Panc1 (cell line): ENCODE results near the gene CACNA2D4. TPM values are rescaled to one million over a fixed set of nuclear protein-coding genes. Genes with fewer than 3 reads are reported as not detected.

ENCODE experiments used
- ATAC-seq: fragments of 200-7000 bp; cut with Tn5 transposase; 2 replicates; pipeline ENCODE4 v1.9.1; 2020; ENCODE audit warnings: mild to moderate bottlenecking, moderate library complexity
- BruUV-seq: library from RNA; stranded (reverse); fragments of 400-500 nt; replicated peaks from 2 replicates; lab custom pipeline; 2021; lab: Mats Ljungman, UMichigan
- CTCF ChIA-PET: fragments of 300-600 bp; sonication (Branson Sonifier 250); formaldehyde crosslinking; loops from one replicate; lab custom pipeline; 2022; ENCODE audit warnings: antibody characterized with exemption; lab: Charles Lee
- POLR2A ChIA-PET: fragments of 300-600 bp; sonication (Branson Sonifier 250); formaldehyde crosslinking; loops from one replicate; lab custom pipeline; 2022; ENCODE audit warnings: antibody characterized with exemption; lab: Charles Lee
- DNase-seq: peaks from one replicate; pipeline ENCODE4 v3.0.0-alpha.2; 2010; ENCODE audit warnings: low read depth, low spot score
- H3K27ac ChIP-seq: 2 replicates; pipeline ENCODE4 v1.5.1; 2011; ENCODE audit warnings: mild to moderate bottlenecking, low read length, inconsistent platforms
- H3K27me3 ChIP-seq: fragments of 200-500 bp; sonication (Bioruptor generic); 2 replicates; pipeline ENCODE4 v1.6.0; 2014; ENCODE audit warnings: low read length, inconsistent platforms; ENCODE audit not compliant: control insufficient read depth, insufficient read depth
- H3K36me3 ChIP-seq: fragments of 200-500 bp; sonication (Bioruptor generic); 2 replicates; pipeline ENCODE4 v1.5.1; 2014; ENCODE audit warnings: inconsistent platforms, mild to moderate bottlenecking, low read length, moderate library complexity; ENCODE audit not compliant: control insufficient read depth, insufficient read depth
- H3K4me1 ChIP-seq: 2 replicates; pipeline ENCODE4 v1.5.1; 2011; ENCODE audit warnings: inconsistent platforms, mild to moderate bottlenecking, low read length, moderate library complexity; ENCODE audit not compliant: control insufficient read depth, insufficient read depth
- H3K4me3 ChIP-seq, 2 experiments: 2 replicates each; pipeline ENCODE4 v1.5.1; 2011 to 2012; ENCODE audit warnings: low read depth in 2 of 2, low read length in 2 of 2, mild to moderate bottlenecking in 2 of 2, inconsistent platforms in 1 of 2, moderate library complexity in 1 of 2
- H3K9me3 ChIP-seq: fragments of 200-500 bp; sonication (Bioruptor generic); 2 replicates; pipeline ENCODE4 v1.5.1; 2014; ENCODE audit warnings: low read depth, mild to moderate bottlenecking, inconsistent platforms, low read length, moderate library complexity; ENCODE audit not compliant: control insufficient read depth, insufficient read depth
- POLR2AphosphoS5 ChIP-seq: IDR thresholded peaks from 2 replicates; pipeline ENCODE4 v1.6.1; 2012; ENCODE audit warnings: mild to moderate bottlenecking, low read depth, low read length, moderate library complexity
- SIN3A ChIP-seq: IDR thresholded peaks from 2 replicates; pipeline ENCODE4 v1.6.1; 2012; ENCODE audit warnings: low read depth, mild to moderate bottlenecking, low read length, moderate library complexity, borderline replicate concordance; ENCODE audit not compliant: insufficient read depth
- TCF7L2 ChIP-seq: IDR thresholded peaks from 2 replicates; pipeline ENCODE4 v1.6.1; 2011; ENCODE audit warnings: mild to moderate bottlenecking, low read depth, low read length, inconsistent platforms
- in situ Hi-C: cut with HindIII; loops from 2 replicates; pipeline ENCODE4 v1.10.0; 2016; ENCODE audit warnings: low sequenced_read_pairs, low pct_unique_long_range_greater_than_20kb
- intact Hi-C: fragments of 100-400 bp; cut with micrococcal nuclease; formaldehyde crosslinking; loops from one replicate; pipeline ENCODE4 v1.10.0; 2022; ENCODE audit not compliant: unreplicated experiment
- total RNA-seq: library from RNA; stranded (reverse); gene quantifications from one replicate; pipeline ENCODE4 v1.2.1, GENCODE V29; 2021; ENCODE audit not compliant: unreplicated experiment
- TF ChIP-seq, protein P1 (sequence below), 2 experiments: IDR thresholded peaks; 2 replicates each; pipeline ENCODE4 v1.6.1; 2011 to 2012; ENCODE audit warnings: low read depth in 2 of 2, control low read depth in 1 of 2, low read length in 1 of 2, mild to moderate bottlenecking in 1 of 2, moderate library complexity in 1 of 2; ENCODE audit not compliant: insufficient read depth in 1 of 2
- TF ChIP-seq, protein P2 (sequence below): fragments of 450-650 bp; IDR thresholded peaks from 2 replicates; pipeline ENCODE4 v1.5.1; 2017; ENCODE audit warnings: mild to moderate bottlenecking

CACNA2D4 gene
- total RNA-seq, 1 experiment from 2014 or later, result 0.15 TPM

DNA sequence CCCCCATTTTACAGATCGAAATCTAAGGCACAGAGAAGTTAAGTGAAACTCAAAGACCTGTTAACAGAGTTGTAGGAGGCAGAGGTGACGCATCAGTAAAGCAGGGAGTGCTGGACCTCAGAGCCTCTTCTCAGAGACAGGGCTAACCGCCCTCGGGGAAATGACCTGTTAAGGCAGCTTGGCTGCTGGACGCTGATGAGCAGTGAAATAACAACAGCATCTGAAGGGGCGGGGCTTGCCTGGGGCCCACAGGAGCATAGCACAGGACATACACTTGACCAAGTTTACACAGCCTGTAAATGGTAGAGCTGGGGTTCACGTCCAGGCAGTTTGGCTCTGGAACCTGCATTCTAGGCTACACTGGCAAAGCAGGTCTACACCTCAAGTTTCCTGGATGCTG lies 58.8 kb downstream of the CACNA2D4 start:
- Histone ChIP-seq H3K9me3 (no peaks in the 10 kb centered on the region), H3K27me3 (no peaks in the 10 kb centered on the region), H3K27ac (no peak overlapping the region), H3K4me3 (no peak overlapping the region), H3K4me1 (no peaks in the 10 kb centered on the region), H3K36me3 (no peaks in the 10 kb centered on the region)
- DNase-seq (no peak), ATAC-seq (no peak)
- TF ChIP-seq SIN3A, result no peak
- TF ChIP-seq TCF7L2, result no peak
- TF ChIP-seq POLR2AphosphoS5, result no peak
- TF ChIP-seq, protein P1, sequence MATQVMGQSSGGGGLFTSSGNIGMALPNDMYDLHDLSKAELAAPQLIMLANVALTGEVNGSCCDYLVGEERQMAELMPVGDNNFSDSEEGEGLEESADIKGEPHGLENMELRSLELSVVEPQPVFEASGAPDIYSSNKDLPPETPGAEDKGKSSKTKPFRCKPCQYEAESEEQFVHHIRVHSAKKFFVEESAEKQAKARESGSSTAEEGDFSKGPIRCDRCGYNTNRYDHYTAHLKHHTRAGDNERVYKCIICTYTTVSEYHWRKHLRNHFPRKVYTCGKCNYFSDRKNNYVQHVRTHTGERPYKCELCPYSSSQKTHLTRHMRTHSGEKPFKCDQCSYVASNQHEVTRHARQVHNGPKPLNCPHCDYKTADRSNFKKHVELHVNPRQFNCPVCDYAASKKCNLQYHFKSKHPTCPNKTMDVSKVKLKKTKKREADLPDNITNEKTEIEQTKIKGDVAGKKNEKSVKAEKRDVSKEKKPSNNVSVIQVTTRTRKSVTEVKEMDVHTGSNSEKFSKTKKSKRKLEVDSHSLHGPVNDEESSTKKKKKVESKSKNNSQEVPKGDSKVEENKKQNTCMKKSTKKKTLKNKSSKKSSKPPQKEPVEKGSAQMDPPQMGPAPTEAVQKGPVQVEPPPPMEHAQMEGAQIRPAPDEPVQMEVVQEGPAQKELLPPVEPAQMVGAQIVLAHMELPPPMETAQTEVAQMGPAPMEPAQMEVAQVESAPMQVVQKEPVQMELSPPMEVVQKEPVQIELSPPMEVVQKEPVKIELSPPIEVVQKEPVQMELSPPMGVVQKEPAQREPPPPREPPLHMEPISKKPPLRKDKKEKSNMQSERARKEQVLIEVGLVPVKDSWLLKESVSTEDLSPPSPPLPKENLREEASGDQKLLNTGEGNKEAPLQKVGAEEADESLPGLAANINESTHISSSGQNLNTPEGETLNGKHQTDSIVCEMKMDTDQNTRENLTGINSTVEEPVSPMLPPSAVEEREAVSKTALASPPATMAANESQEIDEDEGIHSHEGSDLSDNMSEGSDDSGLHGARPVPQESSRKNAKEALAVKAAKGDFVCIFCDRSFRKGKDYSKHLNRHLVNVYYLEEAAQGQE (IDR thresholded peaks at IDR 0.05; ENCODE audit: insufficient read depth in 1 of 2, low read depth in 2 of 2, low read length in 1 of 2), result no peak
- TF ChIP-seq, protein P2, sequence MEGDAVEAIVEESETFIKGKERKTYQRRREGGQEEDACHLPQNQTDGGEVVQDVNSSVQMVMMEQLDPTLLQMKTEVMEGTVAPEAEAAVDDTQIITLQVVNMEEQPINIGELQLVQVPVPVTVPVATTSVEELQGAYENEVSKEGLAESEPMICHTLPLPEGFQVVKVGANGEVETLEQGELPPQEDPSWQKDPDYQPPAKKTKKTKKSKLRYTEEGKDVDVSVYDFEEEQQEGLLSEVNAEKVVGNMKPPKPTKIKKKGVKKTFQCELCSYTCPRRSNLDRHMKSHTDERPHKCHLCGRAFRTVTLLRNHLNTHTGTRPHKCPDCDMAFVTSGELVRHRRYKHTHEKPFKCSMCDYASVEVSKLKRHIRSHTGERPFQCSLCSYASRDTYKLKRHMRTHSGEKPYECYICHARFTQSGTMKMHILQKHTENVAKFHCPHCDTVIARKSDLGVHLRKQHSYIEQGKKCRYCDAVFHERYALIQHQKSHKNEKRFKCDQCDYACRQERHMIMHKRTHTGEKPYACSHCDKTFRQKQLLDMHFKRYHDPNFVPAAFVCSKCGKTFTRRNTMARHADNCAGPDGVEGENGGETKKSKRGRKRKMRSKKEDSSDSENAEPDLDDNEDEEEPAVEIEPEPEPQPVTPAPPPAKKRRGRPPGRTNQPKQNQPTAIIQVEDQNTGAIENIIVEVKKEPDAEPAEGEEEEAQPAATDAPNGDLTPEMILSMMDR, result no peak
- CTCF ChIA-PET, result no interaction called here
- intact Hi-C loops, result no loop called here
- POLR2A ChIA-PET, result no interaction called here
- BruUV-seq, result no TSS peak
- in situ Hi-C loops, result no loop called here

DNA sequence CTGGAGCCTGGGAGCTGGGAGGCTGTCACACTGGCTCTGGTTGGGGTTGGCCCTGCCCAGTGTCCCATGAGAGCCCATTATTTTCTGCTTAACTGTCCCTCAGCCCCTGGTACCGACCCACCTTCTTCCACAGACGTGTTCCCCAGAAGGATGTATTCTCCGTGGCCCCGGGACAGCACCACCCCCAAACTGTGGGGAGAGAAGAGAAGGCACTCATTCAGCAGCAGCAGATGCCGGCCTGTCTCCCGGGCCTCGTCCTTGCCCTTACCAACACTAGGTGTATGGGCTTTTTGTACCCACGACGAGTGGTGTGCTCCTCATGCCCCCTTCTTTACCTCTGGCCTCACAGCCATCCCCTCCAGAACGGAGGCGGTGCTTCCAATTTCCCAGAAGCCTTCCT lies 60.0 kb downstream of the CACNA2D4 start:
- no peaks in the 10 kb centered on the region for H3K36me3 ChIP-seq
- intact Hi-C loops, result no loop called here
- DNase-seq (no peak), ATAC-seq (no peak)
- ChIA-PET POLR2A (no interaction called here), CTCF (no interaction called here)
- H3K27me3 ChIP-seq, result no peaks in the 10 kb centered on the region
- BruUV-seq, result no TSS peak
- in situ Hi-C loops, result no loop called here
- no peak overlapping the region for H3K27ac ChIP-seq
- no peaks in the 10 kb centered on the region for H3K4me1 ChIP-seq
- TF ChIP-seq, protein P1 (IDR thresholded peaks at IDR 0.05; ENCODE audit: insufficient read depth in 1 of 2, low read depth in 2 of 2, low read length in 1 of 2), result no peak
- TF ChIP-seq POLR2AphosphoS5, result no peak
- no peak for TF ChIP-seq SIN3A
- TF ChIP-seq TCF7L2, result no peak
- TF ChIP-seq, protein P2, result no peak
- no peaks in the 10 kb centered on the region for H3K9me3 ChIP-seq
- no peak overlapping the region for H3K4me3 ChIP-seq
